NOMO-1 treated with DMSO at 0.1 percent for 48 hours (cell line): Measurements from ENCODE around the gene MRRF.
"Not testable (repeated sequence)": the region's sequence is repeated elsewhere in the genome, so short reads cannot be mapped to it uniquely, and the experiment has no call there.

ENCODE experiments used
- DNase-seq: peaks from one replicate; lab custom pipeline; 2025; ENCODE audit not compliant: unreplicated experiment; lab: John Stamatoyannopoulos, UW

Gene MRRF

GRCh38 chr9:122354536-122355199 lies 90.0 kb downstream of the MRRF start:
- DNase-seq, result no peak

- DNase-seq, result no peak
Measured at GRCh38 chr9:122355336-122355875, 90.7 kb downstream of the MRRF start.

GRCh38 chr9:122356627-122357026 lies 91.9 kb downstream of the MRRF start:
- no peak for DNase-seq

- DNase-seq, result no peak
Measured at GRCh38 chr9:122360891-122361290, 96.2 kb downstream of the MRRF start.

GRCh38 chr9:122363131-122363530 lies 98.4 kb downstream of the MRRF start:
- DNase-seq, result not testable (repeated sequence)

- no peak for DNase-seq
Measured at GRCh38 chr9:122364117-122364782, 99.6 kb downstream of the MRRF start.

GRCh38 chr9:122364783-122365150 lies 100.1 kb downstream of the MRRF start:
- no peak for DNase-seq

GRCh38 chr9:122366074-122366660 lies 101.5 kb downstream of the MRRF start:
- DNase-seq, result no peak

- DNase-seq, result no peak
Measured at GRCh38 chr9:122367065-122367464, 102.4 kb downstream of the MRRF start.

GRCh38 chr9:122367774-122368460 lies 103.2 kb downstream of the MRRF start:
- no peak for DNase-seq

- DNase-seq, result no peak
Measured at GRCh38 chr9:122368642-122369041, 104.0 kb downstream of the MRRF start.

- DNase-seq, result peak; percentile 63
Measured at GRCh38 chr9:122370303-122370702, 105.6 kb downstream of the MRRF start.

GRCh38 chr9:122370869-122371755 lies 106.4 kb downstream of the MRRF start, which contains the start of gene PTGS1:
TSS of gene PTGS1 (plus strand) at chr9:122371024. CDS start at chr9:122371085, 61 bp downstream.
- peak; percentile 70 for DNase-seq

- no peak for DNase-seq
Measured at GRCh38 chr9:122371846-122372245, 107.2 kb downstream of the MRRF start.

- no peak for DNase-seq
Measured at GRCh38 chr9:122372856-122373845, 108.5 kb downstream of the MRRF start.

GRCh38 chr9:122374885-122375420 lies 110.3 kb downstream of the MRRF start:
- no peak for DNase-seq

GRCh38 chr9:122376796-122377195 lies 112.1 kb downstream of the MRRF start:
- DNase-seq, result no peak

GRCh38 chr9:122377241-122378164 lies 112.8 kb downstream of the MRRF start:
- no peak for DNase-seq
